GM18508 (cell line): ENCODE data around the gene PHRF1.
"Not testable (repeated sequence)": the region's sequence is repeated elsewhere in the genome, so short reads cannot be mapped to it uniquely, and the experiment has no call there.

Source experiments
- ATAC-seq: cut with Tn5 transposase; IDR thresholded peaks from one replicate; pipeline ENCODE4 v1.9.1; 2021; ENCODE audit warnings: moderate number of reproducible peaks; ENCODE audit not compliant: insufficient read depth, unreplicated experiment

The PHRF1 gene

DNA sequence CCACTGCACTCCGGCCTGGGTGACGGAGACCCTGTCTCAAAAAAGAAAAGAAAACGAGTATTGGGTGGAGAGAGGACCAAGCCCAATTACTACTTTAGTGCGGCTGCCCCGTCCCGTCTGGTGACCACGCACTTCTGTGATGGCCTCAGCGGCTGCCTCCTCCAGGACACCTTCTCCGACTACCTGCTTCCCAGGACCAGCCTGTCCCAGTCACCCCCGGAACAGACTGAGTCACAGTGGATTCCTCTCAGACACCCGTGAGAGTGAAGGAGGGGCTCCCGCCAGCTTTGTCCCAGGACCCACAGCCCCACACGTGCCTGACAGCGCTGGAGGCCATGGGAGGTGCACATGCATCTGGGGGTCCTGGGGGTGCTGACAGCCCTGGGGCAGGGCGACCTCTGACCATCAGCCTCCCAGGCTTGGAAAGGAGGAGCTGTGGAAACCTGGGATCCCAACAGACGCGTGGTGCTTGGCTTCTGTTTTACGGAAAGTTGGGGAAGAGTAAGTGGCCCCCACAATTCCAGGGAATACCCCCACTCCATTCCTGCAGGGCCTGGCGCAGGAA lies 65.6 kb downstream of the PHRF1 start:
- no peak for ATAC-seq

DNA sequence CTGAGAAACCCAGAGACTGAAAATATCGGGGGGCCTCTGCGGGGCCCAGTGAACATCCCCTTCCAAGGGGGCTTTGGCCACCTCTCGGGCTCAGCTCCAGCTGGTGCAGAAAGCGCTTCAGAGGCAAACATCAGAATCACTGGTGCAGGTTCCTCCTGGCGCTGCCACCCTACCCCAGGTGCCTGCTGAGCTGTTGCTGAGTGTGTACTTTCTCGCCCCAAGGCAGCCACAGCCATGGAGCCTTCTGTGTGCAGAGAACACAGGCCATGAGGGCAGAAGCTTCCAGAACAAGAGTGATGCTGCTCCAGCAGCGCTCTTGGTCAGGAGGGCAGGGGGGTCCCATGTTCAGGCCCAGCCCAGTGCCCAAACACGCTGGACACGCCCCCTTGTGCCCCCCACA lies 67.1 kb downstream of the PHRF1 start:
- no peak for ATAC-seq

DNA sequence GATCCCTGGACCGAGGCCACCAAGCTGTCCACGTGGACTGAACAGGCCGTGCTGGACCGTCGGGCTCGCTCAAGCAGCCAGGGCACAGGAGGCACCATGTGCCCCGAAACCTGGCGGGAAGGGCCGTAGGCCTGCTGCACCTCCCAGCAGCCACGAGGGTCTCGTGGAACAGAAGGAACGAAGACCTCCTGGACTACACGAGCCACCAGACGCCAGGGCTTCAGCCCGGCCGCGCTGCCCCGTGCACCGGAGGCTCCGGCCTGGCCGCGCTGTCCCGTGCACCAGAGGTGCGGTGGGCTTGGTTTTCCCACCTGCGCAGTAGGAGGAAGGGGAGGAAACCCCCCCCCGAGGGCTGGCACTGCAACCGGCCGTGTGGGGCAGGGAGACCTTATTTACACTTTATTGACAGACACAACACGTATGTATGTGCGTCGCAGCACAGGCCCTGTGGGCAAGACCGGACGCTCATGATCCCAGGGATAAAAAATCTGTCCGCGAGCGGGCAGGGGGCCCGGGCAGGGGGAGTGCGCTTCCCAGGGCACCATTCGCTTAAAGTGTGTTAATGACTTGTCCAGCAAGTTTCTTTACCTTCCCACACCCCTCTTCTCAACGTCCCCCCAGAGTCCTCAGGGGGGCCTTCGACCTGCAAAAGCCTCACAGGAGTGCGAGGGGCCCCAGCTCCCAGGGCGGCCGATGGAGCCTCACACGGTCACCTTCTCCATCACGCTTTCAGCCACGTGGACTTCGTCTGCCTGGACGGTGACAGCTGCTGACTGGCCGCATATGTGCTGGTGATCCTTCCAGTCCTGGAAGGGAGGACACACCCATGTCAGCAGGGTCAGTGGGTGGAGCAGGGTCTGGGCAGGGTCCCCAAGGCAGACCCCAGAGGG lies 67.8 kb downstream of the PHRF1 start:
- no peak for ATAC-seq

DNA sequence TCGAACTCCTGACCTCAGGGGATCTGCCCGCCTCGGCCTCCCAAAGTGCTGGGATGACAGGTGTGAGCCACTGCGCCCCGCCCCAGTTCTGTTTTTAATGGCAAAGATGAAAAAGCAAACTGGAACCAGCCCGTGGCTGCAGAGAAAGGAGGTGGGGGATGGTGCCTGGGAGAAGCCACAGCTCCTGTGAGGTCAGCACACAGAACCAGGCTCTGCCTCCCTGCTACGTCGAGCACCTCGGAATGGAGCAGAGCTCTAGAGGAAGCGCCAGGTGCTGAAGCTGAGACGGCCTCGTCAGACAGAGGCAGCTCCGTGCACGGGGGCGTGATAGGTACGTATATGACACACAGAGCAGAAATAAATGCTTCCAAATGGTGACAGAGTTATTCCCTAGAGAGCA lies 69.3 kb downstream of the PHRF1 start:
- no peak for ATAC-seq

DNA sequence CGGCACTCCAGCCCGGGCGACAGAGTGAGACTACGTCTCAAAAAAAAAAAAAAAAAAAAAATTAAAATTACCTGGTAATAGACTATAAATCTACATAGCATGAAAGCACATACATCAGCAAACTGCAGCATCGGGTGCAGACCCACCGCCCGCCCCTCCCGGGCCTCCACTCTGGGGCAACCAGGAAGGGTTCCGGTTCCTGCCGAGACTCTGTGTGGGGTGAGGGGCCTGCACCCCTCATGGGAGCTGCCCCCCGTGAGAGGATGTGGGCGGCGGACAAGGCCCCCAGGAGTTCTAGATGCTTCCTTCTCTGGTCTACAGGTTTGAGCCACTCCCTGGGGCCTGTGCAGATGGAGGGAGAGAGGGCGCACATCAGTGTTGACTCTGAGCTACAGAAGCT lies 69.9 kb downstream of the PHRF1 start:
- ATAC-seq: no peak

DNA sequence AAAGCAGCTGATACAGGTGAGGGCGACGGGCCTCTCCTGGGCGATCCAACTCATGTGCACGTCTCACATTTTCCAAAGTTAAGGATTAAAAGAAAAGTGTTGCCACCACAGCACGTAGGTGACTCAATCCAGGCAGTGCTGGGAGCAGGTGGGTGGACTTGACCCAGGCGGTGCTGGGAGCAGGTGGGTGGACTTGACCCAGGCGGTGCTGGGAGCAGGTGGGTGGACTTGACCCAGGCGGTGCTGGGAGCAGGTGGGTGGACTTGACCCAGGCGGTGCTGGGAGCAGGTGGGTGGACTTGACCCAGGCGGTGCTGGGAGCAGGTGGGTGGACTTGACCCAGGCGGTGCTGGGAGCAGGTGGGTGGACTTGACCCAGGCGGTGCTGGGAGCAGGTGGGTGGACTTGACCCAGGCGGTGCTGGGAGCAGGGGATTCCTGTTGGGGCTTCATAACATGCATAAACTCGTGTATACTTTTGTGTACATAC lies 71.4 kb downstream of the PHRF1 start:
- ATAC-seq: not testable (repeated sequence)

DNA sequence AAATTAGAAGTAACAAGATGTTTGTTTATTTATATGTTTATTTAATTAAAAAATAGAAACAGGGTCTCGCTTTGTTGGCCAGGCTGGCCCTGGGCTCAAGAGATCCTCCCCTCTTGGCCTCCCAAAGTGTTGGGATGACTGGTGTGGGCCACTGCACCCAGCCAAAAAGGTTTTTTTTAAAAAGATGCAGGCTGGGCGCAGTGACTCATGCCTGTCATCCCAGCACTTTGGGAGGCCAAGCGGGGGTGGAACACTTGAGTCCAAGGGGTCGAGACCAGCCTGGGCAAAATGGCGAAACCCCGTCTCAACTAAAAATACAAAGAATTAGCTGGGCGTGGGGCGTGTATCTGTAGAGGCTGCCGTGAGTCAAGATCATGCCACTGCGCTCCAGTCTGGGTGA lies 74.2 kb downstream of the PHRF1 start:
- no peak for ATAC-seq

DNA sequence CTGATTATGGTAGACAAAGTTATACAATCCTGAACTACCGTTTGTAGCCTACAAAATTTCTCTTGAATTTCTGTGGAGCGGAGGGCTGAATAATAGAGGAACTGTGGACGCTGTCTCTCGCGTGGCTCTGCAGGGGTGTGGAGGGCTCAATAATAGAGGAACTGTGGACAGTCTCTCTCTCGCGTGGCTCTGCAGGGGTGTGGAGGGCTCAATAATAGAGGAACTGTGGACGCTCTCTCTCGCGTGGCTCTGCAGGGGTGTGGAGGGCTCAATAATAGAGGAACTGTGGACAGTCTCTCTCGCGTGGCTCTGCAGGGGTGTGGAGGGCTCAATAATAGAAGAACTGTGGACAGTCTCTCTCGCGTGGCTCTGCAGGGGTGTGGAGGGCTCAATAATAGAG lies 76.9 kb downstream of the PHRF1 start:
- ATAC-seq: not testable (repeated sequence)

DNA sequence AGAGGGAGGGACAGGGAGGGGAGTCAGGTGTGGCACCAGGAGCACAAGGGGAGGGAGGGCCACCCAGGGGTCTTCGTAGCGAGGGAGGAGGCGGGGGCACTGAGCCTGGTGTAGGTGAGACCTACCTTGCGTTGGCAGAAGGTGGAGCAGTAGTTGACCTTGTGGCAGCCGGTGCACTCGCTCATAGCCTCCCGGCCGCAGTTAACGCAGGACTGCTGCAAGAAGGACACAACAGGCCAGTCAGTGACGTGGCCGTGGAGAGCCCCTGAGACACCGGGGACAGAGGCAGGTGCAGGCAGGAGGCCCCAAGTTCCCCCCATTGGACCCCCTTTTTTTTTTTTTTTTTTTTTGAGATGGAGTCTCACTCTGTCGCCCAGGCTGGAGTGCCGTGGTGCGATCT lies 77.6 kb downstream of the PHRF1 start:
- ATAC-seq: no peak

DNA sequence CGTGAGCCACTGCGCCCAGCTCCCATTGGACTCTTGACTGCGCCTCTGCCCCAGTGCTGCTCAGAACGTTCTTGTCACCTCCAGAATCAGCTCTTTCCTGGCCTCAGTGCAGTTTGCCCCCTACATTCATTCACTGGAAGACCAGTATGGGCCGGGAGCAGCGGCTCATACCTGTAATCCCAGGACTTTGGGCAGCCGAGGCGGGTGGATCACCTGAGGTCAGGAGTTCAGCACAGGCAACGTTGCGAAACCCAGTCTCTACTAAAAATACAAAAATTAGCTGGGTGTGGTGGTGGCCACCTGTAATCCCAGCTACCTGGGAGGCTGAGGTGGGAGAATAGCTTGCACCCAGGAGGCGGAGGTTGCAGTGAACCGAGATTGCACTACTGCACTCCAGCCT lies 78.2 kb downstream of the PHRF1 start:
- not testable (repeated sequence) for ATAC-seq

DNA sequence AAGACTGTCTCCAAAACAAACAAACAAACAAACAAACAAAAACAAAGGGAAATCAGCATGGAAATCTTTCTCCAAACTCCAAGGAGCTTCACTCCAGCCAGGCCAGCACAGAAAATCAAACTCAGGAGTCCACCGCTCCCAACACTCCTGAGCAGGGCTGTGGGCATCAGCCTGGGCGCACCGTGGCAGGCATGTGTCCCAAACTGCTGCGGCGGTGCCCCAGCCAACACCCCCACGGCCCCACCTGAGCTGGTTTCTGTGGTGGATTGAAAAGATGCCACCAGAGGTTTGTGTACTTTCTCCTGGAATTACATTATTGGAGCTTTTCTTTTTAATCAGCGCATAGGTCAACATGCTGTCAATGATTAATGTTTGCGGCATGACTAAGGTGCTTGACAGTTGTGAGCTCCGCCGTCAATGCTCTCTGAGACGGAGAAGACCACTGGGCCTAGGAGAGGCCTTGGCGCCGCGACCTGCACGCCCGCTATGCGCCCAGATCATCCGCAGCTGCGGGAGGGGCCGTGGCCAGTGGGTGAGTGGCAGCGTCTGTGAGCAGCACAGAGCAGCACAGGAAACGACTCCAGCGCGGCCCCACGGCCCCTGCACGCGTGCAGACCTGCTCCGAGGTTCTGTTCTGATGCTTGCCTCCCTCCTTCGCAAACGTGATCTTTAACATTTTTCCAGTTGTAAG lies 78.9 kb downstream of the PHRF1 start:
- no peak for ATAC-seq

DNA sequence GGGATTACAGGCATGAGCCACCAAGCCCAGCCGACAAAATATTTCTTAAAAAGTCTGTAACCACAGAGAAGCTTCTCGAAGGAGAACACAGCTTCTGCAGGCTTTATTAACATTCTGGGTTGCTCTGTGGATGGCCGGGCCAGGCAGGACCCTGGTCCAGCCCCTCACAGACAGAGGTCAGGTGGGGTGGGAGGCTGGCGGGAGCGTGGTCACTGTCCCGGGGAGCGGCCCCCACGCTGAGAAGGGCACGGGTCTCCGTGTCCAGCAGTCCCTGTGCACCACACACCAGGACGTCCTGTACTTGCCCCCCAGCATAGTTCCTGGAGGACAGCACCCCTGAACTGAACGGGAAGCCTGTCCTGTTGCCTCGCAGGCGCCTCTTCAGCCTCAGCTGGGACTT lies 80.2 kb downstream of the PHRF1 start:
- ATAC-seq: no peak

DNA sequence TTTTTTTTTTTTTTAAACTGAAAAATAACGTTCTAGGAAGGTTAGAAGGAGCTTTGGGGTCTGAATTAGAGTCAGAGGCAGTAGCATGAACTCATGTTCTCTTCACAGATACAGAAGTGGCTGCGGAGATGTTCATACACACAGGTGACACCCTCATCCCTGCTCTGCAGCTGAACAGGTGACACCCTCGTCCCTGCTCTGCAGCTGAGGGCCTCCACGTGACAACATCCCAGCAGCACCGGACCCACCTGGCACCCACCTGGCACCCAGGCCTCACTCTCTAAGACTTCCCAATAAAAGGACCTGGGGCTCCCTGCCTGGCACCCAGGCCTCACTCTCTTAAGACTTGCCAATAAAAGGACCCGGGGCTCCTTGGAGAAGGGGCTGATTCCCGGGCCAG lies 80.6 kb downstream of the PHRF1 start:
- no peak for ATAC-seq

DNA sequence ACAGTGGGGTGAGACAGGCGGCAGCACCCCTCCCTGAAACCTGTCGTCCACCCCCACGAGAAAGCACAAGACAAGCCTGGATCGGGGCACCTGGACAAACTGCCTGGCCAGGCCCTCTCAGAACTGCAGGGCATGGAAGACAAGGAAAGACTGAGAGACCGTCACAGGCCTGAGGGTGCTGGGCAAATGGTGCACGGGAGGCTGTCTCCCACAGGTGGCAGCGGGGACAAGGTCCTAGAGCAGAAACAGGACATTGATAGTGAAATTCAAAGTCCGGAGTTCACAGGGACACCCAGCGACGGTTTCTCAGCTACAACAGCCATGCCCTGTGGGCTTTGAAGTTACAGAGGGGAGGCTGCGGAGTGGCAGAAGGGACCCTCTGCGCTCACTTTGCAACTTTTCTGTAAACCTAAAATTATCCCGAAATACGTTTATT lies 81.4 kb downstream of the PHRF1 start:
- ATAC-seq: no peak

DNA sequence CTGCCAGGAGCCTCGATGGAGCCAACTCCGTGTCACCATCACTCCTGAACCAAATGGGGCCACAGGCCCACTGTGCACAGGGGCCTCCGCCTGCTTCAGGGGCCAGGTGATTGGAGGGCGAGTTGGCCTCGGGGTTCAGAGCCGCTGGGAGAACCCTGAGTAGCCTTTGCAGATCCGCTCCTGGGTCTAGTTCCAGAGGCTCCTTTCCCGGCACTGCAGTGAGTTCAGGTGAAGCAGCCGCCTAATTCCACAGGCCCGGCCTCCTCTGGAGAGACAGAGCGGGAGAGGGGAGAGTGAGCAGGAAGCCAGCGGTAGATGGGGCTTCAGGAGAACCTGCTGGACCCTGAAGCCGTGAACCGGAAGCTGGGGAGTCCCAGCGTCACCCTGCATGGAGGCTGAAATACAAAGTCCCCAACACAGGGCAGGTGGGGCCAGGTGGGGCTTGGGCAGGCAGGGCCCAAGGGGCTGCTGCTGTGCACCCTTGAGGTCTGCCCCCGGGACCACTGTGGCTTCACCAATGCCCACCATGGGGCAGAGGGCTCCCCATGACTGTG lies 83.3 kb downstream of the PHRF1 start:
- ATAC-seq: no peak

DNA sequence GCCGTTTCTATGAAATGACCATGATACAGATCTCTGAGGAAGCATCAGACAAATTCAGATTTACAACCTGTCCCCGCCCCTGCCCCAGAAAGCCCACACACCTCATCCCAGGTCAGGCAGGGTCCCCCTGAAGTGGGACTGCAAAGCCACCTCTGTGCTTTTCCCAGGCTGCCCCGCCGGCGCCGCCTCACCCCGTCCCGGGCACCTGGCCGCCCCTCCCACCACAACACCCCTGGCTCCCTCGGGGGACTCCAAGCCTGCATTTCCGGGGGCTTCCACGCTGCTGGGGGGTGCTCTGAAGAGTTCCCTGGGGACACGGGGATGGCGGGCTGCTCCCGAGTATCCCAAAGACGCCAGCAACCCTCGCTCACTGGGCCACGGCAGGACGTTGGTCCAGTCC lies 84.0 kb downstream of the PHRF1 start:
- ATAC-seq: no peak

DNA sequence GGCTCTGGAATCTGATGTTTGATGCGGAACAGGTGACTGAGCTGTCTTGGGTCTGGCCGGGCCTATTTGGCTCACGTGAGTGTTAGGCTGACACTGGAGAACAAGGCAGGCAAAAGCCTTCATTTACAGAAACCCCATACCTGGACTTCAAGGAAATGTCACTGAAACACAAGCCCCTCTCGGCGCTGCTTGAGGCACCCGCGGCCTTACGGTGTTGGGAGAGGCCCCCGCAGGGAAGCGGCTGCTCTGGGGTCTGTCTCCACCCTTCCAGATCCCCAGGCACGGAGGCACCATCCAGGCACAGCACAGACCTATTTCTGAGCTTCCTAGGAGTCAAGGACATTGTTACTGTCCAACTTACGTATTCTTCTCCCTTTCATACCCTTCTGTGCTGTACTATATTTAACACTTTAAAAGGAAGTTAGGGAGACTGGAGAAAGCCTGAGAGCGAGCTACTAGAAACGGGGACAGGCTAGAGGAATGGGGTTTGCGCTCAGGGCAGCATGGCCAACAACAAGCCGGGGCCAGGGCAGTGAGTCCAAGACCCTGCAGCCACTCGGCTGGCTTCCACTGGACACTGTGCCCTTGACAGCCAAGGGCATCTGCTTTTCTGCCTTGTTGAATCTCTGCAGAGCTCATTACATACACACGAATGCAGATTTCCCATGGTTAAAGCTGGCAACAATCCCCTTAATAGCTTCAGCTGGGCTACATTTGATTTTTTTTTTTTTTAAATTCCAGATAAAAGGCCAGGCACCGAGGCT lies 84.6 kb downstream of the PHRF1 start:
- ATAC-seq: no peak
